Loucy (cell line): Measurements from ENCODE around the gene PTP4A1.

Source experiments
- CTCF ChIP-seq: fragments of 200-600 bp; sonication (generic); conservative IDR thresholded peaks from 2 replicates; pipeline ENCODE4 v1.5.1; 2014; ENCODE audit warnings: mild to moderate bottlenecking, antibody characterized with exemption, low read length
- EZH2phosphoT487 ChIP-seq: fragments of 200-600 bp; IDR thresholded peaks from 2 replicates; pipeline ENCODE4 v1.6.1; 2018; ENCODE audit warnings: antibody characterized with exemption, mild to moderate bottlenecking, moderate library complexity, borderline replicate concordance

- no peak for TF ChIP-seq EZH2phosphoT487
- TF ChIP-seq CTCF: no peak
Measured at GRCh38 chr6:63571361-63572043, 778 bp upstream of the PTP4A1 start.
